ENCODE results near the gene EEF1AKMT3. TPM values are rescaled to one million over a fixed set of nuclear protein-coding genes. Genes with fewer than 3 reads are reported as not detected.

Gene EEF1AKMT3
- total and polyA plus RNA-seq, 2 of the 4 experiments (the other 2 are of a cell fraction) = 3.2 to 8.1 TPM

- WGBS, 2 experiments (ENCODE audit: extremely low coverage in 2 of 2, insufficient read length in 1 of 2) = 38% methylated on average over 1 of the region's 4 CpGs; no CpG with 5 or more reads in 1 of the 2 experiments
- Histone ChIP-seq H3K14ac (replicated peaks; ENCODE audit: low read depth, low read length) (no peak overlapping the region), H2BK5ac (ENCODE audit: low read depth, low read length, poor library complexity, severe bottlenecking) (no peak overlapping the region), H3K56ac (ENCODE audit: extremely low read depth, insufficient read depth, low read length) (no peak overlapping the region), H3K9ac (ENCODE audit: low read depth, low read length) (no peak overlapping the region), H2BK20ac (ENCODE audit: low read depth, low read length) (no peak overlapping the region), H2BK120ac (ENCODE audit: low read depth, low read length) (no peak overlapping the region), H4K5ac (ENCODE audit: low read depth, low read length) (no peak overlapping the region), H3K27me3 (ENCODE audit: control insufficient read depth, insufficient read depth, low read length) (no peaks in the 10 kb centered on the region), H3K9me3 (ENCODE audit: control insufficient read depth, insufficient read depth, low read length) (no peaks in the 10 kb centered on the region), H2AK5ac (ENCODE audit: low read depth, low read length) (no peak overlapping the region), H3K4me1 (ENCODE audit: control insufficient read depth, insufficient read depth, low read length) (0 out of 2 replicates have a peak, but pooled peaks cover 3% of the 10 kb centered on the region), H3K4me3 (ENCODE audit: insufficient read depth, low read depth, low read length) (no peak overlapping the region), H3K4ac (ENCODE audit: low read depth, low read length) (no peak overlapping the region), H2AK9ac (replicated peaks; ENCODE audit: low read depth, low read length, poor library complexity) (no peak overlapping the region), H4K8ac (ENCODE audit: low read depth in 2 of 2, low read length in 2 of 2) (no peak overlapping the region), H4K91ac (ENCODE audit: insufficient read depth, low read depth, low read length) (no peak overlapping the region), H3K36me3 (ENCODE audit: control insufficient read depth, insufficient read depth, low read length) (peaks cover 6% of the 10 kb centered on the region), H2BK15ac (ENCODE audit: low read depth, low read length) (no peak overlapping the region), H3K27ac (ENCODE audit: insufficient read depth, low read length) (no peak overlapping the region), H3K23ac (ENCODE audit: low read depth, low read length) (no peak overlapping the region), H2AFZ (replicated peaks; ENCODE audit: low read length, poor library complexity) (no peak overlapping the region), H3K4me2 (ENCODE audit: low read depth, low read length) (no peak overlapping the region), H3K79me1 (ENCODE audit: low read depth in 1 of 2, low read length in 2 of 2) (peaks cover 15 to 28% of the 10 kb centered on the region in 2 experiments; a peak in 3 of 4 replicates), H3K9me1 (ENCODE audit: insufficient read depth, low read length) (peaks cover 9% of the 10 kb centered on the region), H4K20me1 (ENCODE audit: insufficient read depth, low read length) (no peaks in the 10 kb centered on the region), H3K18ac (ENCODE audit: low read depth, low read length) (no peak overlapping the region)
- no peak for DNase-seq
- dilution Hi-C loops (cut with HindIII; ENCODE audit: low sequenced_read_pairs, unreplicated experiment) (no loop called here), intact Hi-C loops (cut with micrococcal nuclease) (no loop called here), in situ Hi-C loops (cut with MboI; ENCODE audit: low sequenced_read_pairs) (no loop called here)
- ATAC-seq (ENCODE audit: low read depth) = no peak
- CTCF ChIA-PET = interaction anchor here (1.2 kb wide), 1 partner anchor 16 kb away, joined by 3 read pairs; no protein-coding TSS in a partner anchor
- TF ChIP-seq MXI1 (IDR thresholded peaks at IDR 0.05; ENCODE audit: borderline replicate concordance, low read depth, low read length) (no peak), RAD21 (IDR thresholded peaks at IDR 0.05; ENCODE audit: low read length) (no peak), MAFK (IDR thresholded peaks at IDR 0.05; ENCODE audit: low read depth, low read length) (no peak), CHD1 (IDR thresholded peaks at IDR 0.05; ENCODE audit: low read depth, low read length) (no peak), SMC3 (IDR thresholded peaks at IDR 0.05; ENCODE audit: low read depth, low read length) (no peak), MAZ (IDR thresholded peaks at IDR 0.05; ENCODE audit: borderline replicate concordance, low read depth, low read length) (no peak), RCOR1 (IDR thresholded peaks at IDR 0.05; ENCODE audit: insufficient replicate concordance, low read length) (no peak), BHLHE40 (IDR thresholded peaks at IDR 0.05; ENCODE audit: low read depth, low read length) (no peak), FOS (IDR thresholded peaks at IDR 0.05; ENCODE audit: low read depth, low read length) (no peak), NFE2L2 (IDR thresholded peaks at IDR 0.05; ENCODE audit: low read depth, low read length) (no peak), POLR2A (IDR thresholded peaks at IDR 0.05; ENCODE audit: low read depth, low read length) (no peak)
- TF ChIP-seq, protein P1, sequence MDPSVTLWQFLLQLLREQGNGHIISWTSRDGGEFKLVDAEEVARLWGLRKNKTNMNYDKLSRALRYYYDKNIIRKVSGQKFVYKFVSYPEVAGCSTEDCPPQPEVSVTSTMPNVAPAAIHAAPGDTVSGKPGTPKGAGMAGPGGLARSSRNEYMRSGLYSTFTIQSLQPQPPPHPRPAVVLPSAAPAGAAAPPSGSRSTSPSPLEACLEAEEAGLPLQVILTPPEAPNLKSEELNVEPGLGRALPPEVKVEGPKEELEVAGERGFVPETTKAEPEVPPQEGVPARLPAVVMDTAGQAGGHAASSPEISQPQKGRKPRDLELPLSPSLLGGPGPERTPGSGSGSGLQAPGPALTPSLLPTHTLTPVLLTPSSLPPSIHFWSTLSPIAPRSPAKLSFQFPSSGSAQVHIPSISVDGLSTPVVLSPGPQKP (IDR thresholded peaks at IDR 0.05; ENCODE audit: borderline replicate concordance, low read depth, low read length) = no peak
- TF ChIP-seq, protein P2, sequence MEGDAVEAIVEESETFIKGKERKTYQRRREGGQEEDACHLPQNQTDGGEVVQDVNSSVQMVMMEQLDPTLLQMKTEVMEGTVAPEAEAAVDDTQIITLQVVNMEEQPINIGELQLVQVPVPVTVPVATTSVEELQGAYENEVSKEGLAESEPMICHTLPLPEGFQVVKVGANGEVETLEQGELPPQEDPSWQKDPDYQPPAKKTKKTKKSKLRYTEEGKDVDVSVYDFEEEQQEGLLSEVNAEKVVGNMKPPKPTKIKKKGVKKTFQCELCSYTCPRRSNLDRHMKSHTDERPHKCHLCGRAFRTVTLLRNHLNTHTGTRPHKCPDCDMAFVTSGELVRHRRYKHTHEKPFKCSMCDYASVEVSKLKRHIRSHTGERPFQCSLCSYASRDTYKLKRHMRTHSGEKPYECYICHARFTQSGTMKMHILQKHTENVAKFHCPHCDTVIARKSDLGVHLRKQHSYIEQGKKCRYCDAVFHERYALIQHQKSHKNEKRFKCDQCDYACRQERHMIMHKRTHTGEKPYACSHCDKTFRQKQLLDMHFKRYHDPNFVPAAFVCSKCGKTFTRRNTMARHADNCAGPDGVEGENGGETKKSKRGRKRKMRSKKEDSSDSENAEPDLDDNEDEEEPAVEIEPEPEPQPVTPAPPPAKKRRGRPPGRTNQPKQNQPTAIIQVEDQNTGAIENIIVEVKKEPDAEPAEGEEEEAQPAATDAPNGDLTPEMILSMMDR (conservative IDR thresholded peaks at IDR 0.05; ENCODE audit: low read depth, low read length) = no peak
- BruUV-seq (replicated peaks) = no TSS peak
- POLR2A ChIA-PET (ENCODE audit: unreplicated experiment) = no interaction called here
Observed at GRCh38 chr12:57775563-57776246, 3.3 kb downstream of the EEF1AKMT3 start.
